GM15510 (cell line): ENCODE data around the gene PHKA1.

Experiments used
- POLR2A ChIP-seq: IDR thresholded peaks from 3 replicates; pipeline ENCODE4 v1.6.1; 2011; ENCODE audit warnings: borderline replicate concordance; ENCODE audit not compliant: insufficient read length; ENCODE audit errors: extremely low read depth

The PHKA1 gene

GRCh38 chrX:72536542-72536941, 177.6 kb downstream of the PHKA1 start:
- no peak for TF ChIP-seq POLR2A

- no peak for TF ChIP-seq POLR2A
Measured at GRCh38 chrX:72532366-72532765, 181.7 kb downstream of the PHKA1 start.
